ENCODE results near the gene ACSL6.

ACSL6 gene

GRCh38 chr5:131988601-131989000, 22.9 kb downstream of the ACSL6 start:
- no peak for FAIRE-seq
- DNase-seq (ENCODE audit: insufficient read length, low spot score), result no peak
- TF ChIP-seq SPI1 (IDR thresholded peaks at IDR 0.05; ENCODE audit: low read depth, low read length) (no peak), POLR2A (IDR thresholded peaks at IDR 0.05; ENCODE audit: low read depth, low read length) (no peak), POU2F2 (IDR thresholded peaks at IDR 0.05; ENCODE audit: low read depth, low read length) (no peak), PAX5 (IDR thresholded peaks at IDR 0.05; ENCODE audit: insufficient read depth, low read length, severe bottlenecking) (no peak), POLR2AphosphoS5 (IDR thresholded peaks at IDR 0.05; ENCODE audit: low read depth, low read length) (no peak), TAF1 (IDR thresholded peaks at IDR 0.05; ENCODE audit: low read depth, low read length) (no peak)

GRCh38 chr5:131987251-131987650, 24.2 kb downstream of the ACSL6 start:
- TF ChIP-seq TAF1 (IDR thresholded peaks at IDR 0.05; ENCODE audit: low read depth, low read length) (no peak), PAX5 (IDR thresholded peaks at IDR 0.05; ENCODE audit: insufficient read depth, low read length, severe bottlenecking) (no peak), POLR2AphosphoS5 (IDR thresholded peaks at IDR 0.05; ENCODE audit: low read depth, low read length) (no peak), POLR2A (IDR thresholded peaks at IDR 0.05; ENCODE audit: low read depth, low read length) (no peak), SPI1 (IDR thresholded peaks at IDR 0.05; ENCODE audit: low read depth, low read length) (no peak), POU2F2 (IDR thresholded peaks at IDR 0.05; ENCODE audit: low read depth, low read length) (no peak)
- FAIRE-seq, result no peak
- DNase-seq (ENCODE audit: insufficient read length, low spot score), result no peak

- DNase-seq (ENCODE audit: insufficient read length, low spot score), result no peak
- TF ChIP-seq SPI1 (IDR thresholded peaks at IDR 0.05; ENCODE audit: low read depth, low read length) (no peak), TAF1 (IDR thresholded peaks at IDR 0.05; ENCODE audit: low read depth, low read length) (no peak), PAX5 (IDR thresholded peaks at IDR 0.05; ENCODE audit: insufficient read depth, low read length, severe bottlenecking) (no peak), POU2F2 (IDR thresholded peaks at IDR 0.05; ENCODE audit: low read depth, low read length) (no peak), POLR2AphosphoS5 (IDR thresholded peaks at IDR 0.05; ENCODE audit: low read depth, low read length) (no peak), POLR2A (IDR thresholded peaks at IDR 0.05; ENCODE audit: low read depth, low read length) (no peak)
- FAIRE-seq, result no peak
Measured at GRCh38 chr5:131986161-131986912, 25.1 kb downstream of the ACSL6 start.

- TF ChIP-seq POU2F2 (IDR thresholded peaks at IDR 0.05; ENCODE audit: low read depth, low read length), result no peak
- no peak for TF ChIP-seq TAF1 (IDR thresholded peaks at IDR 0.05; ENCODE audit: low read depth, low read length)
- TF ChIP-seq PAX5 (IDR thresholded peaks at IDR 0.05; ENCODE audit: insufficient read depth, low read length, severe bottlenecking), result no peak
- no peak for TF ChIP-seq POLR2AphosphoS5 (IDR thresholded peaks at IDR 0.05; ENCODE audit: low read depth, low read length)
- TF ChIP-seq SPI1 (IDR thresholded peaks at IDR 0.05; ENCODE audit: low read depth, low read length), result no peak
- no peak for TF ChIP-seq POLR2A (IDR thresholded peaks at IDR 0.05; ENCODE audit: low read depth, low read length)
- FAIRE-seq (no peak), DNase-seq (ENCODE audit: insufficient read length, low spot score) (no peak)
Measured at GRCh38 chr5:131984956-131985665, 26.3 kb downstream of the ACSL6 start.

- no peak for FAIRE-seq
- TF ChIP-seq PAX5 (IDR thresholded peaks at IDR 0.05; ENCODE audit: insufficient read depth, low read length, severe bottlenecking), result no peak
- no peak for TF ChIP-seq POLR2A (IDR thresholded peaks at IDR 0.05; ENCODE audit: low read depth, low read length)
- no peak for TF ChIP-seq TAF1 (IDR thresholded peaks at IDR 0.05; ENCODE audit: low read depth, low read length)
- TF ChIP-seq SPI1 (IDR thresholded peaks at IDR 0.05; ENCODE audit: low read depth, low read length), result no peak
- no peak for TF ChIP-seq POU2F2 (IDR thresholded peaks at IDR 0.05; ENCODE audit: low read depth, low read length)
- TF ChIP-seq POLR2AphosphoS5 (IDR thresholded peaks at IDR 0.05; ENCODE audit: low read depth, low read length), result no peak
- no peak for DNase-seq (ENCODE audit: insufficient read length, low spot score)
Measured at GRCh38 chr5:131983244-131983771, 28.1 kb downstream of the ACSL6 start.

- FAIRE-seq (no peak), DNase-seq (ENCODE audit: insufficient read length, low spot score) (no peak)
Measured at GRCh38 chr5:131981516-131981915, 29.9 kb downstream of the ACSL6 start.

GRCh38 chr5:131980696-131981095, 30.8 kb downstream of the ACSL6 start:
- TF ChIP-seq POLR2AphosphoS5 (IDR thresholded peaks at IDR 0.05; ENCODE audit: low read depth, low read length) (no peak), SPI1 (IDR thresholded peaks at IDR 0.05; ENCODE audit: low read depth, low read length) (no peak), POU2F2 (IDR thresholded peaks at IDR 0.05; ENCODE audit: low read depth, low read length) (no peak), TAF1 (IDR thresholded peaks at IDR 0.05; ENCODE audit: low read depth, low read length) (no peak), POLR2A (IDR thresholded peaks at IDR 0.05; ENCODE audit: low read depth, low read length) (no peak), PAX5 (IDR thresholded peaks at IDR 0.05; ENCODE audit: insufficient read depth, low read length, severe bottlenecking) (no peak)
- DNase-seq (ENCODE audit: insufficient read length, low spot score) (no peak), FAIRE-seq (no peak)

More at GRCh38 chr5:131981516-131981915, 29.9 kb downstream of the ACSL6 start:
- no peak for TF ChIP-seq SPI1 (IDR thresholded peaks at IDR 0.05; ENCODE audit: low read depth, low read length)
- no peak for TF ChIP-seq POU2F2 (IDR thresholded peaks at IDR 0.05; ENCODE audit: low read depth, low read length)
- TF ChIP-seq POLR2A (IDR thresholded peaks at IDR 0.05; ENCODE audit: low read depth, low read length), result no peak
- TF ChIP-seq PAX5 (IDR thresholded peaks at IDR 0.05; ENCODE audit: insufficient read depth, low read length, severe bottlenecking), result no peak

- DNase-seq (ENCODE audit: insufficient read length, low spot score), result no peak
- TF ChIP-seq POLR2AphosphoS5 (IDR thresholded peaks at IDR 0.05; ENCODE audit: low read depth, low read length) (no peak), TAF1 (IDR thresholded peaks at IDR 0.05; ENCODE audit: low read depth, low read length) (no peak), PAX5 (IDR thresholded peaks at IDR 0.05; ENCODE audit: insufficient read depth, low read length, severe bottlenecking) (no peak), POLR2A (IDR thresholded peaks at IDR 0.05; ENCODE audit: low read depth, low read length) (no peak), SPI1 (IDR thresholded peaks at IDR 0.05; ENCODE audit: low read depth, low read length) (no peak)
- no peak for FAIRE-seq
Measured at GRCh38 chr5:131979816-131980215, 31.6 kb downstream of the ACSL6 start.

GRCh38 chr5:131977212-131977604, 34.2 kb downstream of the ACSL6 start:
- DNase-seq (ENCODE audit: insufficient read length, low spot score), result no peak
- TF ChIP-seq SPI1 (IDR thresholded peaks at IDR 0.05; ENCODE audit: low read depth, low read length) (no peak), TAF1 (IDR thresholded peaks at IDR 0.05; ENCODE audit: low read depth, low read length) (no peak), POLR2AphosphoS5 (IDR thresholded peaks at IDR 0.05; ENCODE audit: low read depth, low read length) (no peak)
- no peak for FAIRE-seq
